ENCODE data around the gene ADAM30. TPM values are rescaled to one million over a fixed set of nuclear protein-coding genes. Genes with fewer than 3 reads are reported as not detected.

ADAM30 gene
- total and polyA plus RNA-seq, 2 of the 13 experiments (the other 11 are each of a cell fraction or from before 2014, with no cell fraction given), result not detected

GRCh38 chr1:119908661-119909060 is 12.3 kb upstream of the ADAM30 start:
- H3K4me2 ChIP-seq (ENCODE audit: low read depth, low read length), result no peak overlapping the region
- FAIRE-seq (no peak), ATAC-seq (no peak), DNase-seq (ENCODE audit: low spot score) (no peak)
- peaks cover 10% of the 10 kb centered on the region; the same call in 1 of the 2 replicates for H3K4me1 ChIP-seq (ENCODE audit: insufficient read depth, low read length)
- ChIA-PET POLR2A (no interaction called here), CTCF (ENCODE audit: low intra/inter-chr PET ratio, low total read pairs) (no interaction called here)
- H3K27ac ChIP-seq (ENCODE audit: extremely low read length, insufficient read depth, low read length), result no peak overlapping the region
- no peaks in the 10 kb centered on the region for H3K9me3 ChIP-seq (ENCODE audit: low read length)
- in situ Hi-C loops (cut with HindIII; ENCODE audit: extremely low pct_ligation_motif_present, low pct_unique_long_range_greater_than_20kb), result no loop called here
- H3K79me2 ChIP-seq (ENCODE audit: insufficient read depth, low read length), result no peaks in the 10 kb centered on the region
- intact Hi-C loops (cut with micrococcal nuclease; ENCODE audit: unreplicated experiment), result no loop called here
- no peak overlapping the region for H3K9ac ChIP-seq (ENCODE audit: insufficient read depth, low read depth, low read length)
- no peaks in the 10 kb centered on the region for H4K20me1 ChIP-seq (ENCODE audit: insufficient read depth, low read length)
- no peaks in the 10 kb centered on the region for H3K27me3 ChIP-seq (ENCODE audit: control insufficient read depth in 1 of 2, insufficient read depth in 2 of 2, low read length in 2 of 2)
- WGBS (ENCODE audit: low lambda C conversion rate), result 57% methylated on average over 3 of the region's 3 CpGs
- H2AFZ ChIP-seq (ENCODE audit: low read length), result no peak overlapping the region
- H3K36me3 ChIP-seq (replicated peaks in 1 of 2; ENCODE audit: control insufficient read depth in 1 of 2, insufficient read depth in 2 of 2, low read length in 2 of 2), result no peaks in the 10 kb centered on the region
- no peak overlapping the region for H3K4me3 ChIP-seq (replicated peaks in 1 of 3; ENCODE audit: insufficient read depth in 1 of 3, low read depth in 2 of 3, low read length in 3 of 3)
- no TSS peak for BruUV-seq (replicated peaks)
- TF ChIP-seq ZNF878 (CRISPR knock-in tag; IDR thresholded peaks at IDR 0.05) (no peak), ZFP36L2 (CRISPR knock-in tag; IDR thresholded peaks at IDR 0.05) (no peak), ZBTB25 (CRISPR knock-in tag; IDR thresholded peaks at IDR 0.05) (no peak), ZNF776 (CRISPR knock-in tag; IDR thresholded peaks at IDR 0.05) (no peak), ZNF724P (CRISPR knock-in tag; IDR thresholded peaks at IDR 0.05; ENCODE audit: borderline replicate concordance) (no peak), ATRX (CRISPR knock-in tag; IDR thresholded peaks at IDR 0.05; ENCODE audit: borderline replicate concordance) (no peak), ZSCAN22 (CRISPR knock-in tag; IDR thresholded peaks at IDR 0.05) (no peak), ZNF609 (CRISPR knock-in tag; IDR thresholded peaks at IDR 0.05; ENCODE audit: borderline replicate concordance) (no peak), HMGXB4 (CRISPR knock-in tag; IDR thresholded peaks at IDR 0.05; ENCODE audit: borderline replicate concordance in 1 of 2, low read depth in 1 of 2) (no peak), SKI (IDR thresholded peaks at IDR 0.05; ENCODE audit: partially characterized antibody) (no peak), HOXA7 (CRISPR knock-in tag; IDR thresholded peaks at IDR 0.05) (no peak), FOSL2 (CRISPR knock-in tag; IDR thresholded peaks at IDR 0.05) (no peak), TSC22D2 (CRISPR knock-in tag; IDR thresholded peaks at IDR 0.05; ENCODE audit: borderline replicate concordance) (no peak), ATF6 (CRISPR knock-in tag; conservative IDR thresholded peaks at IDR 0.05) (no peak)
- TF ChIP-seq, protein P1, sequence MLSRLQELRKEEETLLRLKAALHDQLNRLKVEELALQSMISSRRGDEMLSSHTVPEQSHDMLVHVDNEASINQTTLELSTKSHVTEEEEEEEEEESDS (CRISPR knock-in tag; IDR thresholded peaks at IDR 0.05; ENCODE audit: borderline replicate concordance), result no peak

All from HepG2 (cell line).